ENCODE data around the gene TSPAN5. TPM values are rescaled to one million over a fixed set of nuclear protein-coding genes. Genes with fewer than 3 reads are reported as not detected.

The TSPAN5 gene
- total RNA-seq, 1 donor from 2014 or later: 1.7 TPM

DNA sequence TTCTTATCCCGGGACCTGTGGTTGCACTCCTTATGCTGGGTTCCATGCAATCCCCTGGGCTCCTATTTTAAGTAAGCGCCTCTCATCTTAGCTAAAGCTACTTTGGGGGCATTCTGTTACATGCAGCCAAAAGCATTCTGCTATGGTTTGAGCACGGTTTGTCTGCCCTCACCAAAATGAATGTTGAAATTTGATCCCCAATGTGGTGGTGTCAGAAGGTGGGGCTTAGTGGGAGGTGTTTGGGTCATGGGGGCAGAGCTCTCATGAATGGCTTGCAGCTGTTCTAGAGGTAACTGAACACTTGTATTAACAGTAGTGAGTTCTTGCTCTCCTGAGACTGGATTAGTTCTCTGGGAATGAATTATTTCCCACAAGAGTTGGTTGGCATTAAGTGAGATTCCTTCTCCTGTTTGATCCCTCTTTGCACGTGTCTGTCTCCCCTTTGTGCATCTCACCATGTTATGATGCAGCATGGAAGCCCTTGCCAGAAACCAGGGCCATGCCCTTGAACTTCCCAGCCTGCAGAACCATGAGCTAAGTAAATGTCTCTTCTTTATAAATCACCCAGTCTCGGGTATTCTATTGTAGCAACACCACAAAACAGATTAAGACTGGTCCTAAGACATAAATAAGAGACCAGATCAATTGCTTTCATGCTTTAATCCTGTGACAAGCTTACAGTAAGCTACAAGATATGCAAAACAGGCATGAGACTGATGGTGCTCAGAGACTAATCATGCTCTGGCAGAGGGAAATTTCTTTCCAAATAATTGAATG, 141.8 kb downstream of the TSPAN5 start:
- Histone ChIP-seq H3K27me3 (ENCODE audit: low read depth) (no peaks in the 10 kb centered on the region), H3K9me3 (replicated peaks) (peaks cover 7% of the 10 kb centered on the region), H3K36me3 (no peaks in the 10 kb centered on the region), H3K4me1 (peaks cover 16% of the 10 kb centered on the region), H3K27ac (replicated peaks) (no peak overlapping the region), H3K4me3 (no peak overlapping the region)
- intact Hi-C loops (cut with micrococcal nuclease): no loop called here
- TF ChIP-seq, protein P1, sequence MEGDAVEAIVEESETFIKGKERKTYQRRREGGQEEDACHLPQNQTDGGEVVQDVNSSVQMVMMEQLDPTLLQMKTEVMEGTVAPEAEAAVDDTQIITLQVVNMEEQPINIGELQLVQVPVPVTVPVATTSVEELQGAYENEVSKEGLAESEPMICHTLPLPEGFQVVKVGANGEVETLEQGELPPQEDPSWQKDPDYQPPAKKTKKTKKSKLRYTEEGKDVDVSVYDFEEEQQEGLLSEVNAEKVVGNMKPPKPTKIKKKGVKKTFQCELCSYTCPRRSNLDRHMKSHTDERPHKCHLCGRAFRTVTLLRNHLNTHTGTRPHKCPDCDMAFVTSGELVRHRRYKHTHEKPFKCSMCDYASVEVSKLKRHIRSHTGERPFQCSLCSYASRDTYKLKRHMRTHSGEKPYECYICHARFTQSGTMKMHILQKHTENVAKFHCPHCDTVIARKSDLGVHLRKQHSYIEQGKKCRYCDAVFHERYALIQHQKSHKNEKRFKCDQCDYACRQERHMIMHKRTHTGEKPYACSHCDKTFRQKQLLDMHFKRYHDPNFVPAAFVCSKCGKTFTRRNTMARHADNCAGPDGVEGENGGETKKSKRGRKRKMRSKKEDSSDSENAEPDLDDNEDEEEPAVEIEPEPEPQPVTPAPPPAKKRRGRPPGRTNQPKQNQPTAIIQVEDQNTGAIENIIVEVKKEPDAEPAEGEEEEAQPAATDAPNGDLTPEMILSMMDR (IDR thresholded peaks at IDR 0.05; ENCODE audit: borderline replicate concordance): no peak
- no peak for DNase-seq

DNA sequence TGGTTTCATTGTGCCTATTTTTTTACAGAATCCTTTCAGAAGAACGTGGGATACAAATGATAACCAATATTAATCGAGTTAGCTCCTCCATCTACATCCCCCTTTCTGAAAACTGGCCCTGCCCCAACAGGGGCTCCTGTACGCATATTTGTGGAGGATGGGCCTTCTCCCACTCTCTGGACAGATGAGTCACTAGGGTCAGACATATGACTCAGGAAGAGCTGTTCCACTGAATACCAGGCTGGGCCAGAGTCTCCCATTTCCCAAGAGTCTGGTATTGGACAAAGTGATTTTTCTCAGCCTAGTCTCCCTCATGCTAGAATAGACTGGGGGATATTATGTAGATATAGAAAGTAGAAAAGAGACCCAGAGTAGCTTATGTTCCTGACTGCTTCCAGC, 142.4 kb downstream of the TSPAN5 start:
- Histone ChIP-seq H3K27me3 (ENCODE audit: low read depth) (no peaks in the 10 kb centered on the region), H3K4me3 (no peak overlapping the region), H3K36me3 (no peaks in the 10 kb centered on the region), H3K4me1 (peaks cover 10% of the 10 kb centered on the region), H3K27ac (replicated peaks) (no peak overlapping the region), H3K9me3 (replicated peaks) (peaks cover 7% of the 10 kb centered on the region)
- intact Hi-C loops (cut with micrococcal nuclease): no loop called here
- no peak for DNase-seq
- TF ChIP-seq, protein P1 (IDR thresholded peaks at IDR 0.05; ENCODE audit: borderline replicate concordance): no peak

DNA sequence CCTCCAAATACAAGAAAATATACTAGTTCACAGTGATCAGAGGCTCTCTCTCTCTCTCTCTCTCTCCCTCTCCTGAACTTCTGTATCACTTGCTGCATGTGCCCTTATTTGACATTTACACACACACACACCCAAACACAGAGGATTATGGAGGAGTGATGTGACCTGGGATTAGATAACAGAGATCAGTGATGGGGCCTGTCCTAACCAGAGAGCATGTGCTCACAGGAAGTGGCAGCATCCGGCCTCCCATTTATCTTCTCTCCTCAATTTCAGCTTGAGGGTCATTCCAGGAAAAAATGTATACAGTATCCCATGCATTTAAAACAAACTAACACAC, 143.0 kb downstream of the TSPAN5 start:
- TF ChIP-seq, protein P1 (IDR thresholded peaks at IDR 0.05; ENCODE audit: borderline replicate concordance): no peak
- Histone ChIP-seq H3K4me3 (no peak overlapping the region), H3K27me3 (ENCODE audit: low read depth) (no peaks in the 10 kb centered on the region), H3K4me1 (peaks cover 5% of the 10 kb centered on the region), H3K36me3 (no peaks in the 10 kb centered on the region), H3K9me3 (replicated peaks) (peaks cover 7% of the 10 kb centered on the region), H3K27ac (replicated peaks) (no peak overlapping the region)
- no peak for DNase-seq
- intact Hi-C loops (cut with micrococcal nuclease): no loop called here

DNA sequence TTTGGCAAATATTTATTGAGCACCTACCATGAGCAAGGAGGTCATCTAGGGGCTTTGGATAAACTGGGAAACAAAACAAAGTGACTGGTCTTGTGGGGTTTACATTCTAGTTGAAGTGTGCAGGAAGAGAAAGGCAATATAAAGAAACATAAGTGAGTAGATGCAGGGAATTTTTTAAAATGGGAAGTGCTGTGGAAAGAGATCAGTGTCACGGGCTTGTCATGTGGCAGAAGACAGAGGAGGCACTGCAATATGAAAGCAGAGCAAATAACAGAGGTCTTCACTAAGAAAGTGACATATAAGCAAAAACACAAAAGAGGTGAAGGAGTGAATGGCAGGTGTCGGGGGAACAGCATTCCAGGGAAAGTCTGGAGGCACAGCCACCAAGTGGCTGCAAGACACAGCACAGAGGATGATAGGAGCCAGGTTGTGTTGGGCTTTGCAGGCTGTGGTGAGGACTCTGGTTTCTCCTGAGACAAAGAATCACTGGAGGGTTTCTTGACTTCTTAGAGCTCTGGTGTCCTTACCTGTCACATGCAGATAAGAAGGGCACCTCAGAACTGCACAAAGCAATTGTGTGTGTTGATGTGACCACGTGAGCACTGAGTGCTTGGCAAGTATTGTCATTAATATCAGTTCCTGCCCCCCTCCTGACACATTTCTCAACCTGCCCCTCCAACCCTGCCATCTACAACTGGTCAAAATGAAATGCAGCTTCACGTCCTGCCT, 143.5 kb downstream of the TSPAN5 start:
- H3K36me3 ChIP-seq: no peaks in the 10 kb centered on the region
- TF ChIP-seq, protein P1 (IDR thresholded peaks at IDR 0.05; ENCODE audit: borderline replicate concordance): no peak
- H3K27ac ChIP-seq (replicated peaks): no peak overlapping the region
- peaks cover 7% of the 10 kb centered on the region for H3K9me3 ChIP-seq (replicated peaks)
- H3K4me1 ChIP-seq: peaks cover 5% of the 10 kb centered on the region
- H3K27me3 ChIP-seq (ENCODE audit: low read depth): no peaks in the 10 kb centered on the region
- DNase-seq: no peak
- intact Hi-C loops (cut with micrococcal nuclease): no loop called here
- H3K4me3 ChIP-seq: no peak overlapping the region

DNA sequence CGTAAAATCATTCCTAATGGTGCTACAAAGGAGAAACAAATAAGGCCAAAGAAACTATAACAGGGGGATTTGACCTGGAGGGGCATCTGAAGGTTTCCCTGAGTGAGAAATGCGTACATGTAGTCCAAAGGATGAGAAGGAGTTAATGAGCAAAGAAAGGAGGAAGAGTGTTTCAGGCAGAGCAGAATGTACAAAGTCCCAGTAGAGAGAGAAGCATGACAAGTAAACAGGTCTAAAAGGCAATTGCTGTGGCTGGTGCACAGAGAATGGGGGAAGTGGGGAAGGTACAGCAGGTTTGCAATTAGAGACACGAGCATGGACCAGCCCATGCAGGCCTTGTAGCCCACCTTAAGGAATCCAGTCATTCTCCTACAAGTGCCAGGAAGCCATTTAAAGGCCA, 145.5 kb downstream of the TSPAN5 start:
- intact Hi-C loops (cut with micrococcal nuclease): no loop called here
- Histone ChIP-seq H3K4me3 (no peak overlapping the region), H3K9me3 (replicated peaks) (peaks cover 7% of the 10 kb centered on the region), H3K27me3 (ENCODE audit: low read depth) (no peaks in the 10 kb centered on the region), H3K27ac (replicated peaks) (no peak overlapping the region), H3K4me1 (peaks cover 5% of the 10 kb centered on the region), H3K36me3 (no peaks in the 10 kb centered on the region)
- DNase-seq: no peak
- TF ChIP-seq, protein P1 (IDR thresholded peaks at IDR 0.05; ENCODE audit: borderline replicate concordance): no peak

Data from left ventricle myocardium inferior (tissue), 1 donor.